Measurements from ENCODE around the gene CCDC92B.

Gene CCDC92B

GRCh38 chr17:2718150-2718938, 31.1 kb downstream of the CCDC92B start:
- no peak for DNase-seq

GRCh38 chr17:2716649-2717048, 32.8 kb downstream of the CCDC92B start:
- DNase-seq = peak; percentile 37

GRCh38 chr17:2713881-2714280, 35.6 kb downstream of the CCDC92B start:
- no peak for DNase-seq

GRCh38 chr17:2712300-2713043, 37.0 kb downstream of the CCDC92B start:
- peak; percentile 74 for DNase-seq

- peak; percentile 98 for DNase-seq
Observed at GRCh38 chr17:2711608-2712299, 37.7 kb downstream of the CCDC92B start, which contains the start of gene CLUH. TSS of gene CLUH (minus strand) at chr17:2711764. CDS start at chr17:2711661, 103 bp downstream.

GRCh38 chr17:2710803-2711607, 38.4 kb downstream of the CCDC92B start:
- peak; percentile 43 for DNase-seq

- DNase-seq = peak; percentile 26
Observed at GRCh38 chr17:2710071-2710802, 39.2 kb downstream of the CCDC92B start.

GRCh38 chr17:2709183-2709661, 40.2 kb downstream of the CCDC92B start:
- no peak for DNase-seq

- DNase-seq = no peak
Observed at GRCh38 chr17:2708585-2709182, 40.8 kb downstream of the CCDC92B start.

- peak; percentile 45 for DNase-seq
Observed at GRCh38 chr17:2707721-2708584, 41.5 kb downstream of the CCDC92B start.

GRCh38 chr17:2706911-2707510, 42.4 kb downstream of the CCDC92B start:
- DNase-seq = no peak

GRCh38 chr17:2705888-2706795, 43.3 kb downstream of the CCDC92B start:
- DNase-seq = no peak

GRCh38 chr17:2705263-2705662, 44.2 kb downstream of the CCDC92B start:
- no peak for DNase-seq

GRCh38 chr17:2704890-2705248, 44.6 kb downstream of the CCDC92B start:
- DNase-seq = no peak

GRCh38 chr17:2704031-2704889, 45.2 kb downstream of the CCDC92B start:
- no peak for DNase-seq

GRCh38 chr17:2703606-2704005, 45.8 kb downstream of the CCDC92B start:
- DNase-seq = no peak

GRCh38 chr17:2703181-2703580, 46.3 kb downstream of the CCDC92B start:
- no peak for DNase-seq
